NK-92 treated with Interleukin-12 subunit alpha and Interleukin-12 subunit beta, amount 100 ng/mL, for 24 hours (cell line): ENCODE data around the gene MRPS6.

Source experiments
- DNase-seq: peaks from one replicate; lab custom pipeline; 2025; lab: John Stamatoyannopoulos, UW

The MRPS6 gene

DNA sequence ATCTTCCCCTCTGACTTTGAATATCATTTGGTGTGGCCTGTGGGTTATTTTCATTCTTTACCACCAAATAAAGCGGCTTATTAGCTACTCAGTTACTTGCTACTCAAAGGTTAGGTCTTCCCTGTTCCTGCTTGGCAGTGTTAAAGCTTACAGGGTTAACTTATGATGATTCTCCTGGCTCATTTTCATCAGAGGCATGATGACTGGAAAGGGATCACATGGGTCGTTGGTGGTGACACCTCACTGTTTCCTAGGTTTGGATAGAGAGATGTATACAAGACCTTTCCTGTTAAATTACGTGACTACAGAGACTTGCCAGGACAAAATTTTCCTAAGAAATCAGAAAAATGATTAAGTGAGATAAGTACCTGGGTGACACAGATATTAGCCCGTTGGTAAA lies 27.4 kb downstream of the MRPS6 start:
- no peak for DNase-seq

DNA sequence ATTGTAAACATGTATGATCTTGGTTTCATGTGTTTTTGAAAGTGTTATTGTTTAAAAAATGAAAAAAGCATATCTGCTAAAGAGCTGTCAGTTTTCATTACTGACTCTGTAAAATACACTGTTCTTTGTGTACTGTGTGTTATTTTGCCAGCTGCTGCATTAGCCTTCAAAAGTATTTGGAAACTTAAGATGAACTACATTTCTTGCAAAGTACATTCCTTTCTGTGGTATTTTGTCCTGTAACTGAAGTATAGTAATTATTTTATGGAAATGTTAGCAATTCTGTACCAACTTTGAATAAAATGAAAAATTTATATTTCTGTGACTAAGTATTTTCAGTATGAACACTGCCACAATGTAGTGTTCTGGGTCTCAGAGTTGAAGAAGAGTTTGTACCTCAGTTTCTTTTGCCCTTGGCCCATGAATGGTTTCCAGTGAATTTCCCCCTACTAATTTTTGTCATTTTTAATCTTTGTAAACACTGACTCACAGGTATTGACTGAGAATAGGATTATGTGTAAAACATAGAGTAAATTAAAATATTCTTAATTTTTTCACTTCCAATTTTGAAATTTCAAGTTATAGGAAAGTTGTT lies 32.7 kb downstream of the MRPS6 start:
- no peak for DNase-seq

DNA sequence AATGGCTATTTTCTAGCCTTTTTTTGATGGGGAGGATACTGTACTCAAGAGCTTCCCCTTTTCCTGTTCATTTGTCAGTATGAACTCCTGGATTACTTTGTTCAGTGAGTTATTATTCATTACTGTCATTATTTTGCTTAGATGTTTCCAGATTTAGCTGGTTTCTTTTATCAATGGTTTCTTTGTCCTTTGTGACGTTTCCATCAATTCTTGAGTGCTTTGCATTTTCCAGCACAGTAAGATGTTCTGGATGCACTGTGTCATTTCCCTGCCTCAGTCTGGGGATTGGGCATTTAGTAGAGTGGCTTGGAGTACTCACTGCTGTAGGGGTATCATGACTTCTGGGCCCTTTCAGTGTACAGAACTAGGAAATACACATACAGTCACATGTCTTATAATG lies 34.2 kb downstream of the MRPS6 start:
- no peak for DNase-seq

DNA sequence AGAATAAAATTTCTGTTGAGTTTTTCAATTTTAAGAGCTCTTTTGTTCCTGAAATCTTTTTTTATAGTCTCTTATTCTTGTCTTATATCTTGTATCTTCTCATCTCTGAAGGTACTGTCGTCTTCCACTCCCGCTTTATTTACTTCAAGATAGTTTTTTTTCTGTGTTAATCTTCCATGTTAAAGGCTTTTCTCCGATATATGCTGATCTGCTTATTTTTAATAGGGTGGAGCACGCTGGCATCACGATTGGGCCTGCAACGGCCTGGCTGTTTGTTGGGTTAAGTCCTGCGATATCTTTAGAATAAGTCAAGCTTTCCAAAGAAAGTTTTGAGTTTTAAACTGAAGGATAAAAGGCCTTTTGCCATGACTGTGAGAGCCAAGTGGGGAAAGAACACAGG lies 35.7 kb downstream of the MRPS6 start:
- no peak for DNase-seq

DNA sequence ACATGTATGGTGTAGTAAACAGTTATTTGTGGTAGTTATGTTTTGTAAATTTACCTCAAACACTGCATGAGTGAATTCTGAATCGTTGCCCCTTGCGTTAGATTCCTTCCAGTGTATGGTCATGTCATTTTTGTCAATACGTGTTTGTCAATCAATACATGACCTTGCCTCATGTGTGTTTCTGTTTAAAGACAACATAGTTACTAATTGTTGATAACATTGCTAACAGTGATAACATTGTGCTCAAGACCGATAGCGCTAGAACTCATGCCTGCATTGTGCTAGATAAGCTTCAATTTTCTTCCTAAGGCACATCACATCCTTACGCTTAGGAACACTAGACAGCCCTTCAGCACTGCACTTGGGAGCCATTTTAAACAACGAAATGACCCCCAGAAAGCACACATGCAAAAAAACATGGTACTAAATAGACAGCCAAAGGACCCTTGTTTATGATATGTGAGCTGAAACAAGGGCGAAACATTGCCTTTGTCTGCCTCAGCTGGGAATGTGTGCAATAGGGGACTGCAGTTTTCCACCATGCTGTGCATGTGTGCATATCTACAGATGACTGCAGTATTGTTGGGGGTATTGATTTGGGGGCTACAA lies 37.3 kb downstream of the MRPS6 start:
- DNase-seq = no peak

DNA sequence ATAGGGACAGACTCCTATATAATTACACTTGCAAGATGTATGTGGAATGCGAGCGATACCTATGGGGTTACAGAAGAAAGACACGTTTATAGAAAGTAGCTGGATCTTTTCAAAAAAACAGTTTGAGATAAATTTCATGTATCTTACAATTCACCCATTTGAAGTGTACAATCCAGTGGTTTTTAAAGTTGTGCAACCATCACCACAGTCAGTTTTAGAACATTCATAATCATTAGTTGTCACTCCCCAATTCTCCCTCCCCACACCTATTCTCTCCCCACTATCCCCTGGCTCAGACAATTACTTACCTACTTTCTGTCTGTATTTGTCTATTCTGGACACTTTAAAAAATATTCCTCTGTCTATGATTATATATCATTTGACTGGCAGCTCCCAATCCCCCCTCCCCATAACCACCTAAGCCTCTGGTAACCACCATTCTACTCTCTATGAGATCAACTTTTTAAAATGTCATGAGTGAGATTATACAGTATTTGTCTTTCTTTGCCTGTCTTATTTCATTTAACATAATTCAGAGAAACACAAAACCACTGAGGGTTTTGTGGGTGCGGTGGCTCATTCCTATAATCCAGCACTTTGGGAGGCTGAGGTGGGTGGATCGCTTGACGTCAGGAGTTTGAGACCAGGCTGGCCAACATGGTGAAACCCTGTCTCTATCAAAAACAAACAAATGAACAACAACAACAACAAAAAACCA lies 39.1 kb downstream of the MRPS6 start:
- DNase-seq = no peak

DNA sequence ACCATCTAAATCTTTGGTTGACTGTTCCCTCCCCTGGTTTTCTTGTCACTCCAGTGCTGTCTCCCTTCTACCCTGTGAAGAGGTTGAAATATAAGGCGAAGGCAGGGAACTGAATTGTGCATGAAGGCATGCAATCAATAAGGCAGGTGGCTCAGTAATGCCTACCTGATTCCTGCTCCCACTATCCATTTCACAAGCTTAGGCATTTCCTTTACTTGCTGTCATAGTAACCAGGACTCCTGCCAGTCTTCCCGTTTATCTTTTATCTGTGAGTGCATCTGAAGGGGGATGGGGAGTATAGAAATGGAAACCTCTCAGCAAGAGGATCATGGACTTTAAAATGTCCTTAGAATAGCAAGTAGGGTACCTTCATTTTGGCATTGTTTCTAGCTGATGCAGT lies 40.5 kb downstream of the MRPS6 start:
- no peak for DNase-seq

DNA sequence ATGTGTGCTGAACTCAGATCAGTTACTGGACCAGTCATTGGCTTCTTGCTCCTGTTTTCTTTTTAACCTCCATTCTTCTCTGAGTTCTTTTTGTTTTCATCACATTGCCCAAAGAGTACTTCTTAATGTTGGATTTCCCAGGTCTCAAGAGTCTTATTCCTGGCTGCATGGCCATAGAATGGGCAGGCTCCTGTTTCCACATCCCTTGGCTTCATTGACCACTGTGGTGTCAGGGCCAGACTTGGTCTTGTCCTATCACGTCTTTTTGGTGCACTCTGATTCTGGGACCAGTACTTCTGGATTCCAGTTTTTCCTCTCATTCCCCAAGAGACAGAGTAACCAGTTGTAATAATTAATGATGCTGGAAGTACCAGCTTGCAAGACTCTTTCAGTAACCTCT lies 41.8 kb downstream of the MRPS6 start:
- no peak for DNase-seq

DNA sequence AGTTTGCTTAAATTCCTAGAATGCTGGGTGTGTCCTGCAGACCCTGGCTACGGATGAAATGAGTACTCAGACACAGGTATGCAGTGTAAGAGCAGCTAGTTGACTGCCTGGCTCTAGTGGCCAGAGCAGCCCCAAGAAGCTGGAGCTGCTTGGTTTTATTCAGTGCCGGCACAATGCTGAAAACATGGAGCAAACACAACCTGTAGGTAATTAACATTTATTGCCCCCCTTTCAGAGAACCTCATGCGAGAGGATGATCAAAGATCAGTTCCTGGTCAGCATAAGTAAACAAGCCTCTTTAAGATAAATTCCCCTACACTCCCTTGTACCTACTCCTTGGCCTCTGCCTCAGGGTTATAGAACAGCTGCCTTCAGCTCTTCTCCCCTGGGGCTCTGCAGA lies 43.2 kb downstream of the MRPS6 start:
- no peak for DNase-seq

DNA sequence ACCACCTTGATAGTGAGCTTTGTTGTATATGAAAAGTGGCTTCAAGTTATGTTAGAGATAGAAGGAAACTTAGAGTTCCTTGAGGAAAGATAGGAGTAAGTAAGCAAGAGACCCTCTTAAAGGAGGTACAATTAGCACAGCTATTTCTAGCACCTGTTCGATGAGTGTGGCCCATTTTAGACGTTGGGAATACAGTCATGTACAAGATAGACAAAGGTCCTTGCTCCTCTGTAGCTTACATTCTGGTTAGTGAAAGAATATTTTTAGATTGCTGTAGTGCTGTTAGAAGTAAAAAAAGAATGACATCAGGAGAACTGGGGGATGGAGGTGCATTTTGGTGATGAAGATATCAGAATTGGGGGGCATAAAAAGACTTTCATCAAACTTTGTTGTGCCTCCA lies 47.5 kb downstream of the MRPS6 start:
- DNase-seq = no peak

DNA sequence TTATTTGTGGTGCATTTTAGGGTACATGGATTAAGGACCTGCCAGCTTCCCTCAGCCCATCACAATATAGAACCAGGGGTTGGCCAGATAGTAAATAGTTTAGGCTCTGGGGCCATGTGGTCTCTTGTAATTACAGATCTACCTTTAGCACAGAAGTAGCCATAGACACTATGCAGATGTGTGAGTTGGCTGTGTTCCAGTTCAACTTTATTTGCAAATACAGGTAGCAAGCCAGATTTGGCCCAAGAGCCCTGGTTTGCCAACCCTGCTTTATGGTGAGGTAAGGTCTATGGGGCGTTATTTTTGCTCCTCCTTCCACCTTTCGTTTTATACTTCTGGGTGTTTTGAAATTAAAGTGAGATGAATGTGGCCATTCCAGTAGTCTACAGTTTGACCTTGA lies 48.7 kb downstream of the MRPS6 start:
- DNase-seq = no peak

DNA sequence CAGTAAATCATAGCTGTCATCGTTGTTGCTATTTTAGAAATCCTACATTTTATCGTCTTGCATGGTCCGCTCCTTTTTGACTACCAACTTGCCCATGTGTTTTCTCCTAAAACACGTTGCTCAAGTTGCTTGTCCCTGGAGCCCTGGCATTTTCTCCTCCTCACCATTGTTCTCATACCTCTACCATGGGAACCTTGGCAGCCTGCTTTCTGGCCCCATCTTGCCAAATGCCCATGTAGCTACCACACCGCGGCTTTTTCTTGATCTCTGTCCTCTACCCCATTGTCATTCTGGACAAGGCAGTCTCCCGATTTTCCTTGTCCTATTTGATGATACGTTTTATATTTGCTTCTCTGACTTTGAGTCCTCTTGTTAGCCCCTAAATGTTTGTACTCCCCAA lies 50.2 kb downstream of the MRPS6 start:
- no peak for DNase-seq

DNA sequence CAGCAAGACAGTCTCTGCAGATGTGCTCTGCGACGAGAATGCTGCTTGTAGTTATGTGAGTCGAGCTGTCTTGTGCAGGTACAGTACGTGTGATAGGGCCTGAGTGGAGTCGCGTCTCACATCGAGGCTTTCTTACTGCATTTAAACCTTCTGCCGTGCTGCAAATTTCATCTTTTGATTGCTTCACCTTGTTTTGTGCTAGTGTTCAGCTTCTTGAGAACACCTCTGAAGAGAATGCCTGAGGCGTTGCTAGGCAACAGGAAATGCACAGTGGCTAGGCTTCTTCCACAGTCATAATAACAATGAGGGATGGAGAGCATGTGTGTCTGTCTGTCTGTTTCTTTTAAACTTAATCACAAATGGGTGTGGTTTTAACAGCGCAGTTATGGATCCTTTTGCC lies 52.9 kb downstream of the MRPS6 start:
- no peak for DNase-seq

DNA sequence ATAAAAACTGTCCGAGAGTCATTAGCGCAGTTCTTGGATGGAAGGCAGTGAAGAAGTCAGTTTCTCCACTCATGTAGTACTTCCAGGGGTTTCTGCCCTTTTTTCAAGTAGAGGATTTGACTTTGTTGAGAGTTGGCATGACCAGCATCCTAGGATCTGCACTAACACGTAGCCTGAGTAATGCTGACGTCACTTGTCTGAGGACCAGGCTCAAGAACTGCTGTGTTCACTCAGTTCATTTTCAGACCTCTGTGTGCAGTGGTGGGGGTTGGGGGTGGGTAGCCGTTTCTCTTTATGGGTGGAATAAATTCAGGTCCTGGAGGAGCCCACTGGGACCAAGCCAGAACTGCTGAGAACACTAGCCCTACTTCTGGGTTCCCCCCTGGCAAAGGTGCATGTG lies 53.3 kb downstream of the MRPS6 start:
- no peak for DNase-seq

DNA sequence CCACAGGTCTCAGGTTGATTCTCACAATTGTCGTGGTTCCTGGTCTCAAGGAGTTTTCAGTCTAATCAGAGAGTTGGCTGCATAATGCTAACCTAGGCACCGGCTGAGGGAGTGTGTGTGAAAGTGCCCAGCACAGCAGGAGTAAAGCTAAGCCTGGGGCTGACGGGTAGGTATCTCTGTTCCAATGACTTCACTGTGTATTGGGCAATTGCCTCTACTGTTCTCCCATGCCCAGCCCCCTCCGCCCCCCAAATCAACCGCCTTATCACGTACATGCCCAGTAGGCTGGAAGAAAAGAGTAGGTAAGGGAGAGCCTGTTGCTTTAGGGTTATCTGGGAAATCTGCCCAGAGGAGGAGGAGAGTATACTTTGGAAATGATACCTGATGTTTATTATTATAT lies 54.7 kb downstream of the MRPS6 start:
- DNase-seq = no peak

DNA sequence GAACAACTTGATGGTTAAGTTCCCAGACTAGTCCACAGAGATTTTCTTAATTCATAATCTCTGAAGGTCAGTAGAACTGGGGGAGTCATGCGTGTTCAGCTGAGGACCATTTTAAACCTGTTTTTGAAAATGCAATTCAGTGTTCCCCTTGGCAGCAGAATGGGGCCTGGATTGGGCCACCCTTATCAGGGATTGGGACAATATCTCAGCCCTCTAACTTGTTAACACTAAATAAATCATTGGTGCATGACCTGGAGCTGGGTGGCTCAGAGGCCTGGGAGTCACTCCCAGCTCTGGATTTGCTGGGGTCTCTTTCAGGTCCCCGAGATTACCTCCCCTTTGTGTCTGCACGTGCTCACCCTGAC lies 55.3 kb downstream of the MRPS6 start:
- no peak for DNase-seq

DNA sequence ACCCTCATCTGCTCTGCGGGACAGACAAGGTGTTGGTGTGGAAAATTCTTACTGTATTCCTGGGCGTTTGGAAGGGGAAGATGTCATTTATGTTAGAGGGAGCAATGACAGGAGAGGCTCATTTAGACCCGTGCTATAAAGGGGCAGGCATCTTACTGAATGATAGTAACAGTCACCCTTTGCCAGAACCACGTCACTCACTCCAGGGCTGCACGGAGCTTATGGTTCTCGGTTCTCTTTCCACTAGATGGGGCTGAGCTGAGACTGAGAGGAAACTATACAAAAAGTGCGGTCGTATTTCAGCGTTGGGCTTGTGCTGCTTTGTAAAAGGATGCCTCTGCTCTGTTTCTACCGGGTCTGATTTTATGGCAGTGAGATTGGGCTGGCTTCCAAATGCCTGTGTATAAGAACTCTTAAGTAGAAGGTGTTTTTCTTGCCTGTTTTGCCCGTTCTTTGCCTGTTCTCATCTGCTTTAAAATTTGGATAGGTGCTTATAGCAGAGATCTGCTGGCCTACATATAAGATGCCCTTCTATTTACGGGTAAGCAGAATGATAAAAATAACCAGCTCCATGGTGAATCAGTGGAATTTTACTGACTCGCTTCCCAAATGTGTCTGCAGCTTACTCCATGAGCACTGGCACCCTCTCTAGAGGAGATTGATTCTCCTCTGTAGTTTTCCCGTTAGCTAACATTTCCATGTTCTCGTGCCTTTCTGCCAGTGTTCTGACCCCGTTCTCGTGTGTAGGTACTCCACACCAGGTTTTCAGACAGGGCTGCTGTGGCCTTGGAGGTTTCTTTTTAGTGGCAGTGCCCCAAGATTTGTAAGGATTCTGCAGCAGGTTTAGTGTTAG lies 55.9 kb downstream of the MRPS6 start:
- DNase-seq = no peak

DNA sequence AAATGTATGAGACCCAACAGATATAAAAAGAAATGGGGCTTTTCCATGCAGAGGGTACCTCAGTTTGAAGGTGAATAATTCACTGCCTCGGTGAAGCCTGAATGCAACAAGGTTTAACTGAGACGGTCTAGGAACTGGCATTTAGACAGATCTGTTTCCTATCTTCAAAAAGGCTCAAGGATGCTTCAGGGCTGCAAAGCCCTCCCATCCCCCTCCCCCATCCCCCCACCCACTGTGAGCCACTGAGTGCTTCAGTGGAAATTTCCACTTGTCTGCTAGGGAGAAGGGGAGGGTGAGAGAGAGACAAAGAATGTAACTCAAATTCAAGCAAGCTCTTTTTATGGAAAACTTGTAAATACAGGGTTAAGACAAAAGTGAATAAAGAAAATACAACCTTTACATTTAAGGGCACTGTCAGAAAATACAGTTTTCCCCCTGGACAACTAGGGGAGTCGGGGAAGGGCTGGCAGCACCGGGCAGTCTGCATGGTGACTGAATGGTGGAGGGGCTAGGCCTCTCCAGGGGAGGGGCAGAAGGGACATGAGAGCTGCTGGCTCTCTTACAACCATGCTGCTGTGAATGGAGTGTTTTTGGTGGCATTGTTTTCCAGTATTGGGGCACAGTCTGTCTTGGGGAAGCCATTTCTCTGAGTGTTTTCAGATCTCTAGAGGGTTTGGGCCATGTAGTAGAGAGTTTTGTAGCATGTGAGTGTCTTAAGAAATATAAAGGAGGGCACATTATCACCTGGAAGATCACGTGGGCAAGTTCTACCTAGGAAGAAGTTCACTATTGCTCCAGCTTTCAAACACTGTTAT lies 56.7 kb downstream of the MRPS6 start:
- no peak for DNase-seq

DNA sequence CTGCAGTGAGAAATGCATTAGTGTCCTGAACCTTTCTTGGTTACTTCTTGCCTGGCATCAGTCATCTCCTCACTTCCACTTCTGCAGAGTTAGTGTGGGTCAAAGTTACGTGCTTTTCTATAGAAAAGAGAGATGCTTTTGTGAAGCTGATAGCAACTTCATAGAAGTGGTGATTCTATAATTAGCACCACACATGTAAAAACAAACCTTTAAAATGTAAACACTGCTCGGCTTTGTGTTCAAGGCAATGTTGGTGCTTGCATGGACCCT lies 57.3 kb downstream of the MRPS6 start:
- DNase-seq = no peak

DNA sequence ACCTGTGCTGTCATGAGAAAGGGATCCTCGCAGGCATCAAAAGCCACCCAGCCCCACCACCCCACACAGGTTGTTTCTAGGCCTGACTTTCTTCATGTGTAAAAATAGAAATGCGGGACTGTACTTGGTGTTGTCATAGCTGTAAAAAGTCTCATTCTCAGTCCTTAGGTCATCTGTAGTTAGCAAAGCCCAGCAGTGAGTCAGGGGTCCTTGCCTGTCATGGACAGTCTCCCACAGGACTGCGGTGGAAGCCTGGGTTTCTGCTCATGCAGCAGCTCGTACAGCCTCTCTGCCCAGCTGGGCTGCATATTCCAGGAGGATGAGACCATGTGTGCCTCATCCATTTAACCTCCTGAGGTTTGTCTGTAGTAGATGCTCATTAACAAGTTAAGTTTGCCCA lies 58.2 kb downstream of the MRPS6 start:
- DNase-seq = no peak

DNA sequence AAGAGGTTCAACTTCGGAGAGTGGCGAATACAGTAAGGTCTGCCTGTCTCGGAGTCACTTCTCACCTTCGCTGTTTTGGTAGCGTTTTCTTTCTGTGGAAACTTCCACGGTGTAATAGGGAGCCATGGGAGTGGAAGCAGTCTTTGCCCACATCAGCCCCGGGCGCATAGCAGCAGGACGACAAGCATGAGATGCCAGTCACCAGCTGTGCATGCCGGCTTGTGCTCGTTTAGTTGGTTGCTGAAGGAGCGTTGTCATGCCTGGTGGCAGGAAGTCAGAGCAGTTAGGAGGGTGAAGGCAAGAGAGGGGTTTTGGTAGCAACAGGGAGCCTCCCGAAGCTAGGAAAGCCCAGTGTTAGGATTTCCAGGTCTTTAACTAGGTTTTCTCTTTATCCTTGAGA lies 58.8 kb downstream of the MRPS6 start:
- DNase-seq = no peak

DNA sequence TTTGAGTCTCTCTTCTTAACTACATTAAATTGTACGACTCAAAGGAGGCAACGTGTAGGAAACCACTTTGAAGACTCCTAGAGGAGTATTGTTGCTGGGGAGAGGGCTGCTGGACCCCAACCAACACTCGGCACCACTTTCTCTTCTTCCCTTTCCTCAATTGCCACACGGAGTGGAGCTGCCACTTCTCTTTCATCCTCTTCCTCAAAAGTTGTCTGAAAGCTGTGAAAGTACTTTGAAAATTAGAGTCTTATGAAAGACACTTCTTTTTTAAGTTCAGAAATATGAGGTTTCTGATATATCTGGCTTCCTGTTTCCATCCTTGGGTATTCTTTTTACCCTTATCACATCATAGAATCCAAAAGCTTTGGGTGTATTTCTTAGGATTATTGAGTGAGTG lies 59.5 kb downstream of the MRPS6 start:
- DNase-seq = no peak
